Epithelial cell of proximal tubule (primary cell): Measurements from ENCODE around the gene INTS2. TPM values are rescaled to one million over a fixed set of nuclear protein-coding genes. Genes with fewer than 3 reads are reported as not detected.

ENCODE experiments used
- DNase-seq: peaks from one replicate; pipeline ENCODE4 v3.0.0-alpha.2; 2011; ENCODE audit warnings: low read depth
- H3K4me3 ChIP-seq: 2 replicates; pipeline ENCODE4 v1.5.1; 2011; ENCODE audit warnings: low read depth, mild to moderate bottlenecking, low read length
- total RNA-seq: library from RNA; depleted of rRNA; stranded (reverse); fragments of >200 nt; gene quantifications from 2 replicates; pipeline ENCODE4 v1.2.3, GENCODE V29; 2015
- TF ChIP-seq, protein P1 (sequence below): conservative IDR thresholded peaks from 2 replicates; pipeline ENCODE4 v1.5.1; 2012; ENCODE audit warnings: low read depth, mild to moderate bottlenecking, low read length

Gene INTS2, protein sequence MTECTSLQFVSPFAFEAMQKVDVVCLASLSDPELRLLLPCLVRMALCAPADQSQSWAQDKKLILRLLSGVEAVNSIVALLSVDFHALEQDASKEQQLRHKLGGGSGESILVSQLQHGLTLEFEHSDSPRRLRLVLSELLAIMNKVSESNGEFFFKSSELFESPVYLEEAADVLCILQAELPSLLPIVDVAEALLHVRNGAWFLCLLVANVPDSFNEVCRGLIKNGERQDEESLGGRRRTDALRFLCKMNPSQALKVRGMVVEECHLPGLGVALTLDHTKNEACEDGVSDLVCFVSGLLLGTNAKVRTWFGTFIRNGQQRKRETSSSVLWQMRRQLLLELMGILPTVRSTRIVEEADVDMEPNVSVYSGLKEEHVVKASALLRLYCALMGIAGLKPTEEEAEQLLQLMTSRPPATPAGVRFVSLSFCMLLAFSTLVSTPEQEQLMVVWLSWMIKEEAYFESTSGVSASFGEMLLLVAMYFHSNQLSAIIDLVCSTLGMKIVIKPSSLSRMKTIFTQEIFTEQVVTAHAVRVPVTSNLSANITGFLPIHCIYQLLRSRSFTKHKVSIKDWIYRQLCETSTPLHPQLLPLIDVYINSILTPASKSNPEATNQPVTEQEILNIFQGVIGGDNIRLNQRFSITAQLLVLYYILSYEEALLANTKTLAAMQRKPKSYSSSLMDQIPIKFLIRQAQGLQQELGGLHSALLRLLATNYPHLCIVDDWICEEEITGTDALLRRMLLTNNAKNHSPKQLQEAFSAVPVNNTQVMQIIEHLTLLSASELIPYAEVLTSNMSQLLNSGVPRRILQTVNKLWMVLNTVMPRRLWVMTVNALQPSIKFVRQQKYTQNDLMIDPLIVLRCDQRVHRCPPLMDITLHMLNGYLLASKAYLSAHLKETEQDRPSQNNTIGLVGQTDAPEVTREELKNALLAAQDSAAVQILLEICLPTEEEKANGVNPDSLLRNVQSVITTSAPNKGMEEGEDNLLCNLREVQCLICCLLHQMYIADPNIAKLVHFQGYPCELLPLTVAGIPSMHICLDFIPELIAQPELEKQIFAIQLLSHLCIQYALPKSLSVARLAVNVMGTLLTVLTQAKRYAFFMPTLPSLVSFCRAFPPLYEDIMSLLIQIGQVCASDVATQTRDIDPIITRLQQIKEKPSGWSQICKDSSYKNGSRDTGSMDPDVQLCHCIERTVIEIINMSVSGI
- total RNA-seq, result 10.0 and 10.3 TPM in 2 replicates

- peak within 1 kb of the TSS; percentile 70 for H3K4me3 ChIP-seq
- TF ChIP-seq, protein P1, sequence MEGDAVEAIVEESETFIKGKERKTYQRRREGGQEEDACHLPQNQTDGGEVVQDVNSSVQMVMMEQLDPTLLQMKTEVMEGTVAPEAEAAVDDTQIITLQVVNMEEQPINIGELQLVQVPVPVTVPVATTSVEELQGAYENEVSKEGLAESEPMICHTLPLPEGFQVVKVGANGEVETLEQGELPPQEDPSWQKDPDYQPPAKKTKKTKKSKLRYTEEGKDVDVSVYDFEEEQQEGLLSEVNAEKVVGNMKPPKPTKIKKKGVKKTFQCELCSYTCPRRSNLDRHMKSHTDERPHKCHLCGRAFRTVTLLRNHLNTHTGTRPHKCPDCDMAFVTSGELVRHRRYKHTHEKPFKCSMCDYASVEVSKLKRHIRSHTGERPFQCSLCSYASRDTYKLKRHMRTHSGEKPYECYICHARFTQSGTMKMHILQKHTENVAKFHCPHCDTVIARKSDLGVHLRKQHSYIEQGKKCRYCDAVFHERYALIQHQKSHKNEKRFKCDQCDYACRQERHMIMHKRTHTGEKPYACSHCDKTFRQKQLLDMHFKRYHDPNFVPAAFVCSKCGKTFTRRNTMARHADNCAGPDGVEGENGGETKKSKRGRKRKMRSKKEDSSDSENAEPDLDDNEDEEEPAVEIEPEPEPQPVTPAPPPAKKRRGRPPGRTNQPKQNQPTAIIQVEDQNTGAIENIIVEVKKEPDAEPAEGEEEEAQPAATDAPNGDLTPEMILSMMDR, result no peak
- peak; percentile 53 for DNase-seq
Observed at GRCh38 chr17:61927208-61928100, at the start of gene INTS2. Gene INTS2, minus strand, starts transcription at chr17:61927982. Its CDS starts 1,338 bp downstream, at chr17:61926644.

DNA sequence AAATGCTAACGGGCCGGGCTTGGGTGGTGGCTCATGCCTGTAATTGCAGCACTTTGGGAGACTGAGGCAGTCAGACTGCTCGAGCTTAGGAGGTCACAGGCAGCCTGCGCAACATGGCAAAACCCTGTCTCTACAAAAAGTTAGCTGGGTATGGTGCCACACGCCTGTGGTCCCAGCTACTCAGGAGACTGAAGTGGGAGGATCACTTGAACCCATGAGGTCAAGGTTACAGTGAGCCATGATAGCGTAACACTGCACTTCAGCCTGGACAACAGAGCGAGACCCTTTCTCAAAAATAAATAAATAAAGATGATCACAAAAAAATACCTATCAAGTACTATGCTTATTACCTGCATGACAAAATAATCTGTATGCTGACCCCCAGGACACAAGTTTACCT lies 46.3 kb upstream of the INTS2 start:
- no peak overlapping the region for H3K4me3 ChIP-seq
- DNase-seq, result no peak
- TF ChIP-seq, protein P1, result no peak

- DNase-seq, result no peak
- TF ChIP-seq, protein P1, result no peak
- H3K4me3 ChIP-seq, result no peak overlapping the region
Observed at GRCh38 chr17:61972311-61972710, 44.5 kb upstream of the INTS2 start.

DNA sequence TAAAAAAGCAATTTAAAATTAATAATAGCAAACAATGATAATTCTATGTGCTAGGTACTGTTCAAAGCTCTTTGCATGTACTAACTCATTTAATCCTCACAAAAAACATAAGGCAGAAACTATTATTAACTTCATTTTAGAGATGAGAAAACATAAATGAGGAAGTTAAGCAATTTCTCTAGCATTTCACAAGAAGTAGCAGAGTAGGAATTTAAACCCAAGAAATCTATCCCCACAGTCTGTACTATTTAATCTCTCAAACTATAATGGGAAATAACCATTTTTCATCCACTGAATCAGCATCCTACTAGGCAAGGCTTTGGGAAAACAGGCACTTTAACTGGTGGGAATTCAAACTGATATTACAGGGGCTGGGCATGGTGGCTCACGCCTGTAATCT lies 42.2 kb upstream of the INTS2 start:
- DNase-seq, result no peak
- H3K4me3 ChIP-seq, result no peak overlapping the region
- TF ChIP-seq, protein P1, result no peak

DNA sequence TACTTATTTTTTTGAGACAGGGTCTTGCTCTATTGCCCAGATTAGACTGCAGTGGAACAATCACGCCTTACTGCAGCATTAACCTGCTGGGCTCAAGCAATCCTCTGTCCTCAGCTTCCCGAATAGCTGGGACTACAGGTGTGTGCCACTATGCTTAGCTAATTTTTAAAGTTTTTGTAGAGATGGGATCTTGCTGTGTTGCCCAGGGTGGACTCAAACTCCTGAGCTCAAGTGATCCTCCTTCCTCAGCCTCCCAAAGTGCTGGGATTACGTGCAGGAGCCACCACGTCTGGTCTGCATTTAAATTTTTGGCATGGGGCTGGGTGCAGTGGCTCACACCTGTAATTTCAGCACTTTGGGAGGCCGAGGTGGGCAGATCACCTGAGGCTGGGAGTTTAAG lies 41.0 kb upstream of the INTS2 start:
- TF ChIP-seq, protein P1, result no peak
- H3K4me3 ChIP-seq, result no peak overlapping the region
- DNase-seq, result no peak

- H3K4me3 ChIP-seq, result no peak overlapping the region
- DNase-seq, result no peak
- TF ChIP-seq, protein P1, result no peak
Observed at GRCh38 chr17:61967729-61968128, 39.9 kb upstream of the INTS2 start.
